Measurements from ENCODE around the gene CFAP299. TPM values are rescaled to one million over a fixed set of nuclear protein-coding genes. Genes with fewer than 3 reads are reported as not detected.

The CFAP299 gene
- polyA plus RNA-seq, 2 of the 4 experiments (the other 2 are of a cell fraction) = not detected

DNA sequence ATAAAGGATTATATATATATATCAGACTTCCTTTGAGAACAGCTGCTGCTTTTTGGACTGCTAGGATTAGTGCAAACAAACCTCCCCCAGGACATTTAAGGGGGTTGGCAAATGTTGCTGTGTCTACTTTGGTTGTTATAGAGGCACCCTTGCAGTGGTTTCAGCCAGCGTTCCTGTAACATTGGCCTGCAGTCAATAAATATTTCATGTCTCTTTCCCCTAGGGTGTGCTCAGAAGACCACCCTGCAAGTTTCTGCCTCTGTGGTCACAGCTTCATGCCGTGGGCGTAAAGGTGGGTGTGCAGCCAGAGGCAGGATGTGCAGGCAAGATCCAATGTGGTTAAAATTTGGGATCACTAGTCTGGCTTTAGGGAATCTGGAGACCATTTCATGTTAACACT, 40.2 kb upstream of the CFAP299 start (continued):
- no peak for TF ChIP-seq PHF8 (IDR thresholded peaks at IDR 0.05; ENCODE audit: borderline replicate concordance, low read depth)

DNA sequence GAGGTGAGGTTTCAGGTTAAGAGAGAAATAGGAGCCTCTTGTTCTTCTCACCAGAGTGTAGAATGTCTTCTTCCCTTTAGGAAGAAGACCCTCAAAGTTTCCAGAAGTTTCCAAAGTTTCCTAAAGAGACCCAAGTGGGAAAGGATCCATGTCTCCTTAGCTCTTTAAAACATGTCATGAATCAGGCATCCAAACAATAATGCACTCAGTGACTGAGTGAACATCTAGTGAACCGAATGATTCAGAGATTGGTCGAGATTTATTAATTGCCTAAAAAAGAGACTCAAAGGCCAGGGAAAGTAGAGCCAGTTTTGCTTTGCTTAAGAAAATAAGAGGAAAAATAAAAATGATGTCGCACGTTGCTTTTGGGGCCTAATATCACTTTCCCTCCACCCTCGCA, 39.7 kb upstream of the CFAP299 start:
- Histone ChIP-seq H3K4me3 (no peak overlapping the region), H3K27ac (no peak overlapping the region), H3K4me1 (no peaks in the 10 kb centered on the region), H3K4me2 (no peak overlapping the region), H3K9me3 (no peaks in the 10 kb centered on the region)
- POLR2A ChIA-PET = no interaction called here
- ATAC-seq = no peak
- TF ChIP-seq, protein P1, sequence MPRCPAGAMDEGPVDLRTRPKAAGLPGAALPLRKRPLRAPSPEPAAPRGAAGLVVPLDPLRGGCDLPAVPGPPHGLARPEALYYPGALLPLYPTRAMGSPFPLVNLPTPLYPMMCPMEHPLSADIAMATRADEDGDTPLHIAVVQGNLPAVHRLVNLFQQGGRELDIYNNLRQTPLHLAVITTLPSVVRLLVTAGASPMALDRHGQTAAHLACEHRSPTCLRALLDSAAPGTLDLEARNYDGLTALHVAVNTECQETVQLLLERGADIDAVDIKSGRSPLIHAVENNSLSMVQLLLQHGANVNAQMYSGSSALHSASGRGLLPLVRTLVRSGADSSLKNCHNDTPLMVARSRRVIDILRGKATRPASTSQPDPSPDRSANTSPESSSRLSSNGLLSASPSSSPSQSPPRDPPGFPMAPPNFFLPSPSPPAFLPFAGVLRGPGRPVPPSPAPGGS (IDR thresholded peaks at IDR 0.05) = no peak
- TF ChIP-seq, protein P2, sequence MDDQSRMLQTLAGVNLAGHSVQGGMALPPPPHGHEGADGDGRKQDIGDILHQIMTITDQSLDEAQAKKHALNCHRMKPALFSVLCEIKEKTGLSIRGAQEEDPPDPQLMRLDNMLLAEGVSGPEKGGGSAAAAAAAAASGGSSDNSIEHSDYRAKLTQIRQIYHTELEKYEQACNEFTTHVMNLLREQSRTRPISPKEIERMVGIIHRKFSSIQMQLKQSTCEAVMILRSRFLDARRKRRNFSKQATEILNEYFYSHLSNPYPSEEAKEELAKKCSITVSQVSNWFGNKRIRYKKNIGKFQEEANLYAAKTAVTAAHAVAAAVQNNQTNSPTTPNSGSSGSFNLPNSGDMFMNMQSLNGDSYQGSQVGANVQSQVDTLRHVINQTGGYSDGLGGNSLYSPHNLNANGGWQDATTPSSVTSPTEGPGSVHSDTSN (IDR thresholded peaks at IDR 0.05) = no peak
- TF ChIP-seq HDAC2 (IDR thresholded peaks at IDR 0.05) (no peak), BHLHE40 (IDR thresholded peaks at IDR 0.05; ENCODE audit: low read depth, low read length) (no peak), RCOR1 (IDR thresholded peaks at IDR 0.05; ENCODE audit: low read depth, low read length) (no peak), CEBPB (IDR thresholded peaks at IDR 0.05) (no peak), PHF8 (IDR thresholded peaks at IDR 0.05; ENCODE audit: borderline replicate concordance, low read depth) (no peak), CBX2 (IDR thresholded peaks at IDR 0.05; ENCODE audit: borderline replicate concordance, low read depth) (no peak), HOXA7 (CRISPR knock-in tag; IDR thresholded peaks at IDR 0.05) (no peak), POLR2AphosphoS2 (conservative IDR thresholded peaks at IDR 0.05; ENCODE audit: low read length) (no peak), ZSCAN20 (CRISPR knock-in tag; IDR thresholded peaks at IDR 0.05) (no peak), TP53 (CRISPR knock-in tag; IDR thresholded peaks at IDR 0.05) (no peak), FOXS1 (CRISPR knock-in tag; IDR thresholded peaks at IDR 0.05) (no peak), RARB (CRISPR knock-in tag; IDR thresholded peaks at IDR 0.05) (no peak), FOSL2 (IDR thresholded peaks at IDR 0.05) (no peak), FOSL2 (CRISPR knock-in tag; IDR thresholded peaks at IDR 0.05) (no peak), NFE2L2 (conservative IDR thresholded peaks at IDR 0.05; ENCODE audit: low read length) (no peak), ZNF302 (CRISPR knock-in tag; IDR thresholded peaks at IDR 0.05) (no peak), KDM1A (IDR thresholded peaks at IDR 0.05; ENCODE audit: low read depth) (no peak), RAD21 (conservative IDR thresholded peaks at IDR 0.05 in 1 of 2, IDR thresholded peaks at IDR 0.05 in 1 of 2) (no peak)
- TF ChIP-seq, protein P3, sequence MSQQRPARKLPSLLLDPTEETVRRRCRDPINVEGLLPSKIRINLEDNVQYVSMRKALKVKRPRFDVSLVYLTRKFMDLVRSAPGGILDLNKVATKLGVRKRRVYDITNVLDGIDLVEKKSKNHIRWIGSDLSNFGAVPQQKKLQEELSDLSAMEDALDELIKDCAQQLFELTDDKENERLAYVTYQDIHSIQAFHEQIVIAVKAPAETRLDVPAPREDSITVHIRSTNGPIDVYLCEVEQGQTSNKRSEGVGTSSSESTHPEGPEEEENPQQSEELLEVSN (IDR thresholded peaks at IDR 0.05; ENCODE audit: borderline replicate concordance, low read depth) = no peak
- CTCF ChIA-PET = no interaction called here
- no peak for FAIRE-seq
- DNase-seq (ENCODE audit: low read depth in 1 of 2, low spot score in 1 of 2) = no peak
- WGBS (ENCODE audit: missing lambda C conversion rate) = 76% methylated on average over 5 of the region's 5 CpGs

DNA sequence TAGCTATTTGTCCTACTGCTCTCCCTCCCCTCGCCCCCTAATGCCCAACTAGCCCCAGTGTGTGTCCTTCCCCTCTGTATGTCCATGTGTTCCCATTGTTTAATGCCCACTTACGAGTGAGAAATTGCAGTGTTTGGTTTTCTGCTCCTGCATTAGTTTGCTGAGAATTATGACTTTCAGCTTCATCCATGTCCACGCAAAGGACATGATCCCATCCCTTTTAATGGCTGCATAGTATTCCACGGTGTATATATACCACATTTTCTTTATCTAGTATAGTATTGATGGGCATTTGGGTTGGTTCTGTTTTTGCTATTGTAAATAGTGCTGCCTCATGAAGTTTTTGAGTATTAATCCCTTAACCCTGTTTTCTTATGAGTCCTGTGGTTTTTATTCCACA, 33.6 kb upstream of the CFAP299 start:
- no peak overlapping the region for H3K27ac ChIP-seq
- DNase-seq (ENCODE audit: low read depth in 1 of 2, low spot score in 1 of 2) = no peak
- POLR2A ChIA-PET = no interaction called here
- ATAC-seq = no peak
- FAIRE-seq = no peak
- 22% methylated on average over 4 of the region's 4 CpGs for WGBS (ENCODE audit: missing lambda C conversion rate)
- no peak for TF ChIP-seq JUNB (IDR thresholded peaks at IDR 0.05)
- TF ChIP-seq ESRRA (IDR thresholded peaks at IDR 0.05; ENCODE audit: borderline replicate concordance, low read length) = no peak
- no peak for TF ChIP-seq HOXB13 (CRISPR knock-in tag; IDR thresholded peaks at IDR 0.05; ENCODE audit: low read depth)
- no peak for TF ChIP-seq CBX8 (IDR thresholded peaks at IDR 0.05)
- TF ChIP-seq EHMT2 (IDR thresholded peaks at IDR 0.05; ENCODE audit: low read depth) = no peak
- no peak for TF ChIP-seq RFX5 (IDR thresholded peaks at IDR 0.05)
- no peaks in the 10 kb centered on the region for H3K4me1 ChIP-seq
- no peaks in the 10 kb centered on the region for H3K9me3 ChIP-seq
- H3K4me2 ChIP-seq = no peak overlapping the region
- no peak overlapping the region for H3K4me3 ChIP-seq
- CTCF ChIA-PET = interaction anchor here (0.8 kb wide), 1 partner anchor 27 kb away, joined by 4 read pairs; no protein-coding TSS in a partner anchor

Data from A549 (cell line).